Measurements from ENCODE around the gene IRAK2. TPM values are rescaled to one million over a fixed set of nuclear protein-coding genes. Genes with fewer than 3 reads are reported as not detected.

Gene IRAK2
- total and polyA plus RNA-seq, 12 donors, result 2.1 to 8.7 (median 4.9) TPM

GRCh38 chr3:10255835-10256234 is 91.1 kb downstream of the IRAK2 start:
- TF ChIP-seq CTCF (IDR thresholded peaks at IDR 0.05) (no peak), POLR2A (IDR thresholded peaks at IDR 0.05) (no peak)

GRCh38 chr3:10259036-10259435 is 94.3 kb downstream of the IRAK2 start:
- intact Hi-C loops (cut with DNase I), result no loop called here
- DNase-seq, result no peak
- no peaks in the 10 kb centered on the region for H3K9me3 ChIP-seq (replicated peaks in 1 of 3)
- peaks cover 0 to 30% of the 10 kb centered on the region in 2 donors for H3K36me3 ChIP-seq (replicated peaks in 1 of 2)
- no peak overlapping the region for H3K27ac ChIP-seq
- H3K4me3 ChIP-seq, result no peak overlapping the region
- 83 to 97% (median 92%) methylated on average over 7 of the region's 7 CpGs for WGBS, 4 donors
- no peak for TF ChIP-seq POLR2A (IDR thresholded peaks at IDR 0.05)
- TF ChIP-seq CTCF (IDR thresholded peaks at IDR 0.05), result no peak
- peaks cover 3 to 29% of the 10 kb centered on the region in 2 donors for H3K4me1 ChIP-seq (replicated peaks in 1 of 2)
- H3K27me3 ChIP-seq, result no peaks in the 10 kb centered on the region

More at GRCh38 chr3:10255835-10256234, 91.1 kb downstream of the IRAK2 start:
- 59 to 68% (median 64%) methylated on average over 7 of the region's 7 CpGs for WGBS, 4 donors
- intact Hi-C loops (cut with DNase I), result no loop called here
- H3K27me3 ChIP-seq, result no peaks in the 10 kb centered on the region
- DNase-seq, result no peak
- H3K9me3 ChIP-seq (replicated peaks in 1 of 3), result no peaks in the 10 kb centered on the region
- no peak overlapping the region for H3K4me3 ChIP-seq
- H3K4me1 ChIP-seq (replicated peaks in 1 of 2), result peaks cover 3 to 31% of the 10 kb centered on the region in 2 donors
- no peak overlapping the region for H3K27ac ChIP-seq
- H3K36me3 ChIP-seq (replicated peaks in 1 of 2), result peaks cover 0 to 42% of the 10 kb centered on the region in 2 donors

GRCh38 chr3:10259798-10260197 is 95.1 kb downstream of the IRAK2 start:
- no peak for TF ChIP-seq POLR2A (IDR thresholded peaks at IDR 0.05)
- Histone ChIP-seq H3K9me3 (replicated peaks in 1 of 3) (no peaks in the 10 kb centered on the region), H3K27ac (no peak overlapping the region), H3K36me3 (replicated peaks in 1 of 2) (peaks cover 0 to 28% of the 10 kb centered on the region in 2 donors), H3K27me3 (no peaks in the 10 kb centered on the region), H3K4me3 (no peak overlapping the region), H3K4me1 (replicated peaks in 1 of 2) (peaks cover 3 to 27% of the 10 kb centered on the region in 2 donors)
- 74 to 88% (median 81%) methylated on average over 4 of the region's 4 CpGs for WGBS, 4 donors
- intact Hi-C loops (cut with DNase I), result no loop called here
- DNase-seq, result no peak

GRCh38 chr3:10260211-10260701 is 95.5 kb downstream of the IRAK2 start:
- WGBS, 4 donors, result 87 to 93% (median 91%) methylated on average over 6 of the region's 6 CpGs
- no peak for DNase-seq
- H3K27ac ChIP-seq, result no peak overlapping the region
- H3K4me3 ChIP-seq, result no peak overlapping the region
- TF ChIP-seq CTCF (IDR thresholded peaks at IDR 0.05) (no peak), POLR2A (IDR thresholded peaks at IDR 0.05) (no peak)
- H3K9me3 ChIP-seq (replicated peaks in 1 of 3), result no peaks in the 10 kb centered on the region
- H3K27me3 ChIP-seq, result no peaks in the 10 kb centered on the region
- intact Hi-C loops (cut with DNase I), result no loop called here
- H3K36me3 ChIP-seq (replicated peaks in 1 of 2), result peaks cover 0 to 26% of the 10 kb centered on the region in 2 donors
- peaks cover 3 to 27% of the 10 kb centered on the region in 2 donors for H3K4me1 ChIP-seq (replicated peaks in 1 of 2)

GRCh38 chr3:10262027-10262426 is 97.3 kb downstream of the IRAK2 start:
- H3K4me3 ChIP-seq, result no peak overlapping the region
- intact Hi-C loops (cut with DNase I), result no loop called here
- peaks cover 0 to 14% of the 10 kb centered on the region in 2 donors for H3K4me1 ChIP-seq (replicated peaks in 1 of 2)
- no peak overlapping the region for H3K27ac ChIP-seq
- TF ChIP-seq CTCF (IDR thresholded peaks at IDR 0.05) (no peak), POLR2A (IDR thresholded peaks at IDR 0.05) (no peak)
- 74 to 83% (median 79%) methylated on average over 4 of the region's 4 CpGs for WGBS, 4 donors
- H3K9me3 ChIP-seq (replicated peaks in 1 of 3), result no peaks in the 10 kb centered on the region
- DNase-seq, result no peak
- H3K27me3 ChIP-seq, result no peaks in the 10 kb centered on the region
- peaks cover 0 to 13% of the 10 kb centered on the region in 2 donors for H3K36me3 ChIP-seq (replicated peaks in 1 of 2)
